Peyer's patch (tissue), 4 donors: ENCODE results near the gene RMND5A. TPM values are rescaled to one million over a fixed set of nuclear protein-coding genes. Genes with fewer than 3 reads are reported as not detected.
"Not testable (repeated sequence)": the region's sequence is repeated elsewhere in the genome, so short reads cannot be mapped to it uniquely, and the experiment has no call there.

Source experiments
- DNase-seq, 3 donors: peaks; one replicate each; pipeline ENCODE4 v3.0.0-alpha.2; 2017 to 2019
- H3K27ac ChIP-seq, 4 donors: fragments of 200-600 bp; sonication (generic); one replicate each; pipeline ENCODE4 v1.5.1; 2016 to 2019
- H3K27me3 ChIP-seq, 2 donors: fragments of 200-600 bp; sonication (generic); one replicate each; pipeline ENCODE4 v1.5.1; 2019
- H3K36me3 ChIP-seq, 3 donors: fragments of 200-600 bp; sonication (generic); one replicate each; pipeline ENCODE4 v1.5.1; 2016 to 2019
- H3K4me1 ChIP-seq, 4 donors: fragments of 200-600 bp; sonication (generic); one replicate each; pipeline ENCODE4 v1.5.1; 2016 to 2019
- H3K4me3 ChIP-seq, 4 donors: fragments of 200-600 bp; sonication (generic); 1 replicate in 3 of 4; 2 replicates in 1 of 4; pipeline ENCODE4 v1.5.1; 2016 to 2019; ENCODE audit warnings: mild to moderate bottlenecking in 1 of 4
- H3K9me3 ChIP-seq, 4 donors: fragments of 200-600 bp; sonication (generic); one replicate each; pipeline ENCODE4 v1.5.1; 2016 to 2019; ENCODE audit warnings: mild to moderate bottlenecking in 1 of 4
- CTCF ChIP-seq, 6 experiments: fragments of 450-650 bp in 4 of 6; fragments of 200-600 bp in 2 of 6; sonication (generic) in 1 of 6; IDR thresholded peaks; one replicate each; pipeline ENCODE4 v1.5.1; 2017 to 2019; ENCODE audit warnings: antibody characterized with exemption in 6 of 6, mild to moderate bottlenecking in 3 of 6, moderate library complexity in 1 of 6
- POLR2A ChIP-seq, 2 donors: fragments of 450-650 bp; IDR thresholded peaks; one replicate each; pipeline ENCODE4 v1.5.1; 2017; ENCODE audit warnings: antibody characterized with exemption in 2 of 2, mild to moderate bottlenecking in 2 of 2, moderate library complexity in 2 of 2
- total RNA-seq, 4 donors: library from RNA; depleted of rRNA; stranded (reverse); fragments of >200 nt; gene quantifications; one replicate each; pipeline ENCODE4 v1.1.0, GENCODE V29; 2016

The RMND5A gene
- 10 to 100 TPM; 26.4 to 98.6 (median 49.6) TPM for total RNA-seq

- peak; percentile 83 to 96 (median 93) for DNase-seq
- H3K27me3 ChIP-seq, H3K4me1 ChIP-seq, H3K9me3 ChIP-seq, H3K36me3 ChIP-seq: not testable (repeated sequence)
- TF ChIP-seq POLR2A (IDR thresholded peaks at IDR 0.05) = peak; percentile 77 to 85
- Histone ChIP-seq H3K27ac (peak within 1 kb of the TSS; percentile 89 to 95 (median 92)), H3K4me3 (peak within 1 kb of the TSS; percentile 67 to 88 (median 76))
Measured at GRCh38 chr2:86719637-86720539, at the start of gene RMND5A. Gene RMND5A, plus strand, starts transcription at chr2:86720291. Its CDS starts 377 bp downstream, at chr2:86720668.

GRCh38 chr2:86671337-86671981, 48.6 kb upstream of the RMND5A start:
- no peak for TF ChIP-seq POLR2A (IDR thresholded peaks at IDR 0.05)
- peak overlapping the region in 2 of 4 donors; percentile 66 to 83 for H3K27ac ChIP-seq
- H3K9me3 ChIP-seq = no peaks in the 10 kb centered on the region
- H3K4me1 ChIP-seq = peaks cover 0 to 9% (median 2%) of the 10 kb centered on the region in 4 donors
- no peaks in the 10 kb centered on the region for H3K27me3 ChIP-seq
- peak overlapping the region in 1 of 4 donors; percentile 2 for H3K4me3 ChIP-seq
- no peaks in the 10 kb centered on the region for H3K36me3 ChIP-seq
- peak in 1 of 3 donors; percentile 46 for DNase-seq

DNA sequence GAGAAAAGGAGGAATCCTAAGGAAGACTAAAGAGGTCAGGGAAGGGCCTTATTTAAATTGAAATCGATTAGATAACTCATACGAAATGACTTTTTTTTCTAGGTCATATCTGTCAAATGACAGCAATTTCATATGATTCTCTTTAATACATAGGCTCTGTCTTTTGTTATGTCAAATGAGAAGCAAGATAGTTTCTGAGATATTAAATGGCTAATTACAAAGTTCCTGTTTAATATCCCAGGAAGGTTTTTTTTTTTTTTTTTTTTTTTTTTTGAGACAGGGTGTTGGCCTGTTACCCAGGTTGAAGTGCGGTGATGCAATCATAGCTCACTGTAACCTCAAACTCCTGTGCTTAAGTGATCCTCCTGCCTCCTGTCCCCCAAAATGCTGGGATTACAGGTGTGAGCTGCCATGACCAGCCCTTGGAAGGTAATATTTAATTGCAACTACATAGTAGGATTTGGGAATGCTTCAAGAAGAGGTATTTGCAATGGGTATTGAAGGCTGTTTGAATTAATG, 48.0 kb upstream of the RMND5A start:
- H3K27ac ChIP-seq = peak overlapping the region in 2 of 4 donors; percentile 66 to 84
- H3K27me3 ChIP-seq = no peaks in the 10 kb centered on the region
- peaks cover 0 to 9% (median 2%) of the 10 kb centered on the region in 4 donors for H3K4me1 ChIP-seq
- no peak for DNase-seq
- H3K9me3 ChIP-seq = no peaks in the 10 kb centered on the region
- H3K4me3 ChIP-seq = peak overlapping the region in 1 of 4 donors; percentile 12
- TF ChIP-seq POLR2A (IDR thresholded peaks at IDR 0.05) (no peak), CTCF (IDR thresholded peaks at IDR 0.05) (no peak)
- H3K36me3 ChIP-seq = no peaks in the 10 kb centered on the region

GRCh38 chr2:86673011-86673410, 47.1 kb upstream of the RMND5A start:
- H3K4me1 ChIP-seq = peaks cover 0 to 9% (median 2%) of the 10 kb centered on the region in 4 donors
- no peak for DNase-seq
- no peaks in the 10 kb centered on the region for H3K36me3 ChIP-seq
- no peaks in the 10 kb centered on the region for H3K9me3 ChIP-seq
- H3K27ac ChIP-seq = peak overlapping the region in 1 of 4 donors; percentile 84
- TF ChIP-seq CTCF (IDR thresholded peaks at IDR 0.05) (no peak), POLR2A (IDR thresholded peaks at IDR 0.05) (no peak)
- H3K4me3 ChIP-seq = no peak overlapping the region
- H3K27me3 ChIP-seq = no peaks in the 10 kb centered on the region

GRCh38 chr2:86673986-86674670, 46.0 kb upstream of the RMND5A start:
- H3K4me3 ChIP-seq = no peak overlapping the region
- no peaks in the 10 kb centered on the region for H3K9me3 ChIP-seq
- no peaks in the 10 kb centered on the region for H3K27me3 ChIP-seq
- DNase-seq = no peak
- no peaks in the 10 kb centered on the region for H3K36me3 ChIP-seq
- H3K4me1 ChIP-seq = peaks cover 0 to 9% (median 2%) of the 10 kb centered on the region in 4 donors
- no peak overlapping the region for H3K27ac ChIP-seq
- TF ChIP-seq POLR2A (IDR thresholded peaks at IDR 0.05) = no peak

GRCh38 chr2:86675104-86675503, 45.0 kb upstream of the RMND5A start:
- Histone ChIP-seq H3K4me3 (no peak overlapping the region), H3K36me3 (no peaks in the 10 kb centered on the region), H3K4me1 (peaks cover 0 to 9% (median 2%) of the 10 kb centered on the region in 4 donors), H3K27ac (no peak overlapping the region), H3K9me3 (no peaks in the 10 kb centered on the region), H3K27me3 (no peaks in the 10 kb centered on the region)
- TF ChIP-seq CTCF (IDR thresholded peaks at IDR 0.05) (no peak), POLR2A (IDR thresholded peaks at IDR 0.05) (no peak)
- no peak for DNase-seq
